GM23338 (cell line): Measurements from ENCODE around the gene EMC9. TPM values are rescaled to one million over a fixed set of nuclear protein-coding genes. Genes with fewer than 3 reads are reported as not detected.

ENCODE experiments used
- ATAC-seq: fragments of 200-7000 bp; cut with Tn5 transposase; 3 replicates; pipeline ENCODE4 v1.9.1; 2020
- DNase-seq: peaks from one replicate; pipeline ENCODE4 v3.0.0-alpha.2; 2015; ENCODE audit warnings: low spot score
- H2AFZ ChIP-seq: fragments of 200-600 bp; sonication (generic); 2 replicates; pipeline ENCODE4 v1.8.0; 2016; ENCODE audit warnings: antibody characterized with exemption, mild to moderate bottlenecking, moderate library complexity
- H3F3A ChIP-seq: fragments of 200-600 bp; sonication (generic); replicated peaks from 2 replicates; pipeline ENCODE4 v1.8.0; 2017; ENCODE audit warnings: antibody characterized with exemption, mixed run types, low read depth
- H3K27ac ChIP-seq: fragments of 200-600 bp; sonication (generic); 2 replicates; pipeline ENCODE4 v1.6.1; 2016; ENCODE audit warnings: low read depth
- H3K27me3 ChIP-seq: fragments of 200-600 bp; sonication (generic); 2 replicates; pipeline ENCODE4 v1.8.0; 2016; ENCODE audit warnings: mild to moderate bottlenecking, mixed run types, moderate library complexity; ENCODE audit not compliant: insufficient read depth
- H3K36me3 ChIP-seq: fragments of 200-600 bp; sonication (generic); 2 replicates; pipeline ENCODE4 v1.8.0; 2016; ENCODE audit warnings: mild to moderate bottlenecking; ENCODE audit not compliant: insufficient read depth
- H3K4me1 ChIP-seq: fragments of 200-600 bp; sonication (generic); 2 replicates; pipeline ENCODE4 v1.8.0; 2016; ENCODE audit warnings: mild to moderate bottlenecking, moderate library complexity; ENCODE audit not compliant: insufficient read depth
- H3K4me2 ChIP-seq: fragments of 200-600 bp; sonication (generic); 2 replicates; pipeline ENCODE4 v1.7.1; 2017; ENCODE audit warnings: mixed run types
- H3K4me3 ChIP-seq: fragments of 200-600 bp; sonication (generic); 2 replicates; pipeline ENCODE4 v1.6.1; 2016; ENCODE audit warnings: mixed run types
- H3K79me2 ChIP-seq: fragments of 200-600 bp; sonication (generic); replicated peaks from 2 replicates; pipeline ENCODE4 v1.8.0; 2017; ENCODE audit warnings: mild to moderate bottlenecking; ENCODE audit not compliant: insufficient read depth
- H3K9me2 ChIP-seq: fragments of 200-600 bp; sonication (generic); 2 replicates; pipeline ENCODE4 v1.8.0; 2017; ENCODE audit not compliant: insufficient read depth
- H4K20me1 ChIP-seq: fragments of 200-600 bp; sonication (generic); replicated peaks from 2 replicates; pipeline ENCODE4 v1.8.0; 2017; ENCODE audit warnings: mild to moderate bottlenecking; ENCODE audit not compliant: insufficient read depth
- H3K27ac Mint-ChIP-seq: 2 replicates; pipeline ENCODE4 v1.8.0; 2020; ENCODE audit warnings: inconsistent platforms, mild to moderate bottlenecking, moderate library complexity, mixed read lengths
- H3K27me3 Mint-ChIP-seq: 3 replicates; pipeline ENCODE4 v1.8.0; 2022; ENCODE audit warnings: low read depth, mild to moderate bottlenecking, moderate library complexity, mixed read lengths, inconsistent platforms; ENCODE audit not compliant: insufficient read depth, poor library complexity
- H3K36me3 Mint-ChIP-seq: 3 replicates; pipeline ENCODE4 v1.8.0; 2021; ENCODE audit warnings: low read depth, mild to moderate bottlenecking, inconsistent platforms, moderate library complexity, mixed read lengths
- H3K4me1 Mint-ChIP-seq: 3 replicates; pipeline ENCODE4 v1.8.0; 2020; ENCODE audit warnings: mild to moderate bottlenecking, inconsistent platforms, mixed read lengths
- H3K4me3 Mint-ChIP-seq: 3 replicates; pipeline ENCODE4 v1.8.0; 2021; ENCODE audit warnings: moderate library complexity, mild to moderate bottlenecking, inconsistent platforms, mixed read lengths
- H3K9me3 Mint-ChIP-seq: 3 replicates; pipeline ENCODE4 v1.8.0; 2020; ENCODE audit warnings: moderate library complexity, mild to moderate bottlenecking, inconsistent platforms, mixed read lengths
- CREB1 ChIP-seq: fragments of 250-450 bp; sonication (Bioruptor Pico); IDR thresholded peaks from 2 replicates; pipeline ENCODE4 v1.5.0; 2020; ENCODE audit warnings: low read depth, mild to moderate bottlenecking, moderate library complexity
- CTCF ChIP-seq, 2 experiments: fragments of 200-600 bp in 1 of 2; sonication (generic) in 1 of 2; conservative IDR thresholded peaks; 2 replicates each; pipeline versions ENCODE4 v1.5.1 to v1.6.1; 2016 to 2017; ENCODE audit warnings: antibody characterized with exemption in 2 of 2, low read depth in 2 of 2, mild to moderate bottlenecking in 2 of 2, moderate library complexity in 1 of 2
- ETS1 ChIP-seq: IDR thresholded peaks from 2 replicates; pipeline ENCODE4 v1.6.1; 2016; ENCODE audit warnings: antibody characterized with exemption
- EZH2 ChIP-seq: fragments of 200-600 bp; sonication (generic); IDR thresholded peaks from one replicate; pipeline ENCODE4 v1.8.0; 2017; ENCODE audit warnings: antibody characterized with exemption, mild to moderate bottlenecking, low read depth; ENCODE audit not compliant: unreplicated experiment
- EZH2phosphoT487 ChIP-seq: fragments of 200-600 bp; sonication (generic); IDR thresholded peaks from one replicate; pipeline ENCODE4 v1.8.1; 2018; ENCODE audit warnings: antibody characterized with exemption; ENCODE audit not compliant: unreplicated experiment
- JUNB ChIP-seq: IDR thresholded peaks from one replicate; pipeline ENCODE4 v1.6.1; 2016; ENCODE audit warnings: antibody characterized with exemption; ENCODE audit not compliant: unreplicated experiment
- NANOG ChIP-seq: IDR thresholded peaks from 2 replicates; pipeline ENCODE4 v1.6.1; 2016; ENCODE audit warnings: antibody characterized with exemption, borderline replicate concordance
- POLR2AphosphoS5 ChIP-seq: IDR thresholded peaks from 2 replicates; pipeline ENCODE4 v1.6.1; 2016; ENCODE audit warnings: antibody characterized with exemption, low read depth
- REST ChIP-seq: IDR thresholded peaks from one replicate; pipeline ENCODE4 v1.6.1; 2018; ENCODE audit warnings: antibody characterized with exemption; ENCODE audit not compliant: unreplicated experiment
- STAT1 ChIP-seq: IDR thresholded peaks from one replicate; pipeline ENCODE4 v1.6.1; 2016; ENCODE audit warnings: antibody characterized with exemption; ENCODE audit not compliant: unreplicated experiment
- ZNF114 ChIP-seq: fragments of 250-450 bp; sonication (Bioruptor Pico); IDR thresholded peaks from 2 replicates; pipeline ENCODE4 v1.5.0; 2020; ENCODE audit warnings: mild to moderate bottlenecking, moderate library complexity
- ZNF331 ChIP-seq: fragments of 250-450 bp; sonication (Bioruptor Pico); IDR thresholded peaks from 2 replicates; pipeline ENCODE4 v1.5.0; 2020; ENCODE audit warnings: low read depth, mild to moderate bottlenecking, moderate library complexity
- ZNF462 ChIP-seq: fragments of 250-450 bp; sonication (Bioruptor Pico); IDR thresholded peaks from 2 replicates; pipeline ENCODE4 v1.5.0; 2020; ENCODE audit warnings: mild to moderate bottlenecking, moderate library complexity
- polyA plus RNA-seq: library from polyadenylated mRNA; unstranded; fragments of >200 nt; fragmentation: Nextera tagmentation; extraction: Ambion mirVana; gene quantifications from 2 replicates; pipeline ENCODE4 v1.2.1, GENCODE V29; 2016
- total RNA-seq: library from RNA; depleted of rRNA; stranded (reverse); fragments of >200 nt; shearing (Covaris generic); gene quantifications from 2 replicates; pipeline ENCODE4 v1.2.3, GENCODE V29; 2014

EMC9 gene
- total and polyA plus RNA-seq, 2 experiments from 2014 or later: 30.0 to 64.2 TPM

GRCh38 chr14:24132976-24133375 lies 8.4 kb downstream of the EMC9 start:
- Histone ChIP-seq H3K79me2 (no peaks in the 10 kb centered on the region), H3F3A (peaks cover 22% of the 10 kb centered on the region), H3K9me2 (no peaks in the 10 kb centered on the region), H3K4me2 (no peak overlapping the region), H4K20me1 (no peaks in the 10 kb centered on the region), H3K36me3 (0 out of 2 replicates have a peak, but pooled peaks cover 4% of the 10 kb centered on the region), H3K27me3 (no peaks in the 10 kb centered on the region), H3K4me1 (peaks cover 17% of the 10 kb centered on the region), H3K4me3 (no peak overlapping the region), H2AFZ (no peak overlapping the region), H3K27ac (no peak overlapping the region)
- DNase-seq: no peak
- Mint-ChIP-seq H3K9me3 (no peaks in the 10 kb centered on the region), H3K36me3 (peaks cover 8% of the 10 kb centered on the region), H3K27me3 (peaks cover 14% of the 10 kb centered on the region), H3K4me1 (peaks cover 27% of the 10 kb centered on the region), H3K27ac (no peak overlapping the region), H3K4me3 (no peak overlapping the region; the same call in 2 of the 3 replicates)
- TF ChIP-seq ZNF462 (no peak), STAT1 (no peak), JUNB (no peak), ETS1 (no peak), ZNF114 (CRISPR knock-in tag) (no peak), POLR2AphosphoS5 (no peak), CREB1 (no peak), REST (no peak), NANOG (no peak), EZH2 (no peak), ZNF331 (no peak), EZH2phosphoT487 (no peak), CTCF (conservative IDR thresholded peaks at IDR 0.05; ENCODE audit: low read depth in 2 of 2) (no peak)
- no peak for ATAC-seq
